GM21390 (cell line): Measurements from ENCODE around the gene GBF1.

Experiments used
- ATAC-seq: cut with Tn5 transposase; IDR thresholded peaks from one replicate; pipeline ENCODE4 v1.9.1; 2021; ENCODE audit not compliant: unreplicated experiment

The GBF1 gene

GRCh38 chr10:102342958-102343357, 97.6 kb downstream of the GBF1 start:
- no peak for ATAC-seq

GRCh38 chr10:102344067-102344466, 98.7 kb downstream of the GBF1 start:
- no peak for ATAC-seq

GRCh38 chr10:102347236-102347828, 102.0 kb downstream of the GBF1 start:
- ATAC-seq: no peak

GRCh38 chr10:102352066-102352715, 106.9 kb downstream of the GBF1 start:
- no peak for ATAC-seq

GRCh38 chr10:102354451-102354850, 109.1 kb downstream of the GBF1 start:
- ATAC-seq: no peak

- no peak for ATAC-seq
These were observed 113.5 kb downstream of the GBF1 start for GRCh38 chr10:102358712-102359382.

GRCh38 chr10:102367441-102367840, 122.1 kb downstream of the GBF1 start:
- no peak for ATAC-seq

- ATAC-seq: no peak
These were observed 122.7 kb downstream of the GBF1 start for GRCh38 chr10:102368077-102368476.

- ATAC-seq: no peak
These were observed 126.0 kb downstream of the GBF1 start for GRCh38 chr10:102371295-102371694.

GRCh38 chr10:102375250-102375649, 129.9 kb downstream of the GBF1 start:
- ATAC-seq: no peak

- ATAC-seq: no peak
These were observed 130.5 kb downstream of the GBF1 start for GRCh38 chr10:102375867-102376266.

- no peak for ATAC-seq
These were observed 131.6 kb downstream of the GBF1 start for GRCh38 chr10:102376901-102377300.

GRCh38 chr10:102379383-102379782, 134.1 kb downstream of the GBF1 start:
- ATAC-seq: no peak

- no peak for ATAC-seq
These were observed 136.7 kb downstream of the GBF1 start for GRCh38 chr10:102381983-102382382.

- ATAC-seq: no peak
These were observed 137.5 kb downstream of the GBF1 start for GRCh38 chr10:102382871-102383270.

GRCh38 chr10:102384053-102384452, 138.7 kb downstream of the GBF1 start:
- no peak for ATAC-seq

GRCh38 chr10:102384606-102385429, 139.5 kb downstream of the GBF1 start:
- ATAC-seq: no peak

GRCh38 chr10:102389894-102390293, 144.6 kb downstream of the GBF1 start:
- ATAC-seq: no peak

GRCh38 chr10:102392306-102392705, 147.0 kb downstream of the GBF1 start:
- ATAC-seq: no peak

GRCh38 chr10:102393411-102394078, 148.2 kb downstream of the GBF1 start:
- ATAC-seq: no peak
